ENCODE measurements around the gene MTERF2.

The MTERF2 gene

GRCh38 chr12:106950591-106950990 is 36.4 kb downstream of the MTERF2 start:
- DNase-seq, result no peak

- no peak for DNase-seq
These were observed 39.5 kb downstream of the MTERF2 start for GRCh38 chr12:106947461-106947860.

DNA sequence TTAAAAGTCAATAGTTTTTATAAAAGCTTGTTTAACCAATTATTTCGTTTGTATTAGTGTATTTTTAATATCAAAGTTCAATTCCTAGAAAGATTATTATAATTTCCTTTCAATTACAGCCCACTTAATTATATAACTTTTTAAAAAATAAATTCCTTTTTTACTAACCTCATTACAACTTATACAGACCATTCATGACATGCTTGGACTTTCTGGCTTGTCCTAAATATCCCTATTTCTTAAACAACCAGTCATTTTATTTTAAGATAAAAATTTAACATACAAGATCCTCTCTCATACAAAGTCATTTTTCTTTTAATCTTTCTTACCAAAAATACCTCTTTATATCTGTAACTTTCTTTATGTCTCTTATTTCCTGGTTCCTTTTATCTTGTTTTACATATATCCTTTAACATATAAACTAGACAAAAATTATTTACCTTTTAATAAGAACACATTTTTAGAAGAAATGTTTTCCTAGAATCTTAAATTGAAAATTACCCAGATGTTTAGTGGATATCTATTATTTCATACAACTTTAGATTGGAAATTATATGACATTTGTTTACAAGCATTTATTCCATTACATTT is 41.6 kb downstream of the MTERF2 start:
- no peak for DNase-seq

DNA sequence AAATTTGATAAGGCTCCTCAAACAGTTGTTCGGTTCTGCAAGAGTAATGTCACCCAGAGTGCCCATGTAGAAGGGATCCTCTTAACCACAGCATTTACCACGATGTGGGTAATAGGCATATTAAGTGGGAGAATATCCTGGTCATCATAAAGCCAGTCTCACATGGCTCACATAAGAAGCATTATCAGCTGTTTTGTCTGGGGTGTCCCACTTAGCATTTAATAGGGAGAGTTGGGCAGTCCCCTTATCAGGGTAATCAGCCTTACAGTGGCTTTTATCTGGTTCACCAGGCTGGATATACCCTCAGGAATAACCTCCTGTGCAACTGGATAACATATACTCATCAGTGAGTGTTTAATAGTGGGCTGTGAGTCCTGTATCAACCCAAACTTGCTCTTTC is 44.2 kb downstream of the MTERF2 start:
- DNase-seq, result no peak

DNA sequence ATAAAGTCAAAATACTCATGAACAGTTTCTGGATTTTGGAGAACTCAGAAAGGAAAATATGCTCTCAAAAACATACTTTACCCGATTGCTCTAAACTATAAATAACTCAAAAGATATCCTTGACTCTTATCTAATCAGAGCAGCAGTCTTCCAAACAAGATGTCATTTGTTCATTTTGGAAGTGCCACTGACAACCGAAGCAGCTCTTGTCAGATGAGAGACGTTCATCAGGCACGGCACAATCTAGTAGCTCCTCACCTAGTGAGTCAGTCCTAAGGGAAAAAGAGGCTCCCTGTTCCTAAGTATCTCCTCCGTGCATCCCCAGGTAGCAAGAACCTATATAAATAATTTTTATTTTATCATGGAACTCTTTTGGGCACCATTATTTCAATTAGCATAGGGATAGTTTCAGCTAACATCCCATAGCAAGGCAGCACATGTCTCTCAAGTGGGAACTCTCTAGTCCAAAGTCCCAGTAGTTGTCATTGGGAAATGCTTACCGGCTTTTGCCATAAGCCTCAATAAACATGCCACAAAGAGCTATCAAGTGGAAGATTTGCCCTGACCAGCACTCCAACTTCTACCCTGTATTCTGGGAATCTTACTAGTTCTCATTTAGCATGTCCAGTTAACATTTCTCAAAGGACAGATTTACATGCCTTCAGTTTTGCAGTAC is 45.3 kb downstream of the MTERF2 start:
- no peak for DNase-seq

GRCh38 chr12:106934277-106934676 is 52.7 kb downstream of the MTERF2 start:
- no peak for DNase-seq

Measured in retina (tissue), 1 donor.